GM10847 (cell line): ENCODE results near the gene PPP2R5A.

Experiments
- POLR2A ChIP-seq: IDR thresholded peaks from 2 replicates; pipeline ENCODE4 v1.6.1; 2011; ENCODE audit not compliant: insufficient read length; ENCODE audit errors: extremely low read depth

The PPP2R5A gene

DNA sequence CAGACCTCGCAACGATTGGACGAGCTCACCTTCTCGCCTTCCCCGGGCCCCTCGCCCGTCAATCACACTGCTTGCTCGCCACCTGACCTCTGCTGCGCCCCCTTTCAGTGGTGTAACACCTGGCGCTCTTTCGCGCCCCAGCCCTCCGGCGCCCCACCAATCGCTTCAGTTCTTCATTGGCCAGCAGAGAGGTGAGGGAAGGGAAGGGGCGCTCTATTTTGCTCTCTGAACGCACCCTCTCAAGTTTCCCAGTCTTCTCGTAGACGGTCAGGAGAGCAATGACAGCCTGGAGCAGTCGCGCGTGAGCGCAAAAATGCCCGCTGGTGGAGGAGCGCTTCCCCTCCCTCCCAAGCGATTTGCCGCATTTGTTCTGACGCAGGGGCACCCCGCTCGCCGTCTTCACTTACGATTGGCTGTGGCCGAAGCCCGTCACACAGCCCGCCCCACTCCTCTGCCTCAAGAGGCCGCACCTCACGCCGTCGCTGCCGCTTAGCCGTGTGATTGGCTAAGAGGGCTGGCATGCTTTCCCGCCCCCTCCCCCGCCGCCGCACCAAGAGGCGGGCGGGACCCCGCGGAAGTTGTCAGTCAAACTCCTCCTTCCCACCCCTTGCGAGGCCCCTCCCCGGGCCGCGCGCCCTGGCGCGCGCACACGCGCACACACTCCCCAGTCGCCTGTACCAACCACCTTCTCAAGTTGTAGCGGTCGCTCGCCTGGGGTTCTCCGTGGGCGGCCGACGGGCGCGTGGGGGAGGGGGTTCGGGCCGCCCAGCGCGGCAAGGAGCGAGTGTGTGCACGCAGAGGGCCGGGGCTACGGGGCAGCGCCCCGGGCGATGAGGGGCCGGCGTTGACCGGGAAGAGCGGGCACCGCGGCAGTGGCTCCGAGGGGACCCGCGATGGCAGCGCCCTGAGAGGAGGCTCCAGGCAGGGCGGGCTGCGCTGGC, at the start of gene PPP2R5A:
Gene PPP2R5A (plus strand): TSS at position 667 of the 941 bp plus-strand sequence. CDS start 701 bp downstream, outside the sequence.
- peak; percentile 83 for TF ChIP-seq POLR2A

DNA sequence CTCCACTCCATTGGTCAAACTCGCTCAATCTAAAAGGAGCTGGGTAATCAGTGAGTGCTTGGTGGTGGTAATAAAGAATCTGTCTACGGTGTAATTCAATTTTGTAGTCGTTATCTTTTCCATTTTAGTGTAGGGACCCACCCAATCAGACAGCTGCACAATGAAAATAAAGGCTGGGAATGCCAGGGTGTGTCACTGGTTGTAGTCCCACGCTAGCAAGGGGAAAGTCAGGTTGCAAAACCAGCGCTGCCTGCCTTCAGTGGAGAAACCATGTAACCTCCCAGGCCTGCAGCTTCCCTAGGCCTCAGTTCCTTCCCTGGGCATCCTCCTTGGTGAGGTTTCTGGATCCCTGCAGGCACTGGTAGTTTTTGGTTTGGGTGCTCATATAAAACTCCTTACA, 49.4 kb upstream of the PPP2R5A start:
- TF ChIP-seq POLR2A = no peak

- no peak for TF ChIP-seq POLR2A
These were observed 48.5 kb upstream of the PPP2R5A start for GRCh38 chr1:212236664-212237220.

DNA sequence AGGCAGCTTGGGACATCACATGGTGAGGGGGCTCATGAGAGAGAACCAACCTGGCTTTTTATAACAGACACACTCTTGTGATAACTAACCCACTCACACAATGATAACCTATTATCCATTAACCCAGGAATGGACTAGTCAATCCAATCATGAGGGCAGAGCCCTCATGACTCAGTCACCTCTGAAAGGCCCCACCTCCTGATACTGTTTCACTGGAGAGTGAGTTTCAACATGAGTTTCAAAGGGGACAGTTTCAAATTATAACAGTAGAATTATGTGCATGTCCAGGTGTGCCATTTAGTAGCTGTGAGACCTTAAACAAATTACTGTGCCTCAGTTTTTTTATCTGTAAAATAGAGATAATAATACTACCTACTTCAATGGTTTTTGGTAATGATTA, 47.6 kb upstream of the PPP2R5A start:
- no peak for TF ChIP-seq POLR2A

- TF ChIP-seq POLR2A = no peak
These were observed 46.7 kb upstream of the PPP2R5A start for GRCh38 chr1:212238552-212238951.

- no peak for TF ChIP-seq POLR2A
These were observed 43.7 kb upstream of the PPP2R5A start for GRCh38 chr1:212241501-212241900.

DNA sequence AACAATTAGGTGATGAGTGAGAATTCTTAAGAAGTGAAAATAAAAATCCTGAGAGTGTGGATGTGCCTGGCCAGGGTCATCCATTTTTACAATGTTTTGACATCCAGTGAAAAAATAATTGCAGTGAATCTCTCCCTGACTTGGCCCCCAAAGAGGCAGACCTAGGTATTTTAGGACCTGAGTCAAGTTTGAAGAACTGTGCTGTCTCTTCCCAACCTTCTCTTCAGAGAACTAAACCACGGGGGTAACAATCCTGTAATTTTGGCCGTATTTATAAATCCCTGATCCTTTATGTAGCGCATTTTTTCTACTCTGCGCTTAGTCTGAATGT, 43.3 kb upstream of the PPP2R5A start:
- TF ChIP-seq POLR2A = no peak

GRCh38 chr1:212242288-212242984, 42.8 kb upstream of the PPP2R5A start:
- TF ChIP-seq POLR2A = no peak

GRCh38 chr1:212242985-212243308, 42.3 kb upstream of the PPP2R5A start:
- no peak for TF ChIP-seq POLR2A

GRCh38 chr1:212244441-212244840, 40.8 kb upstream of the PPP2R5A start:
- no peak for TF ChIP-seq POLR2A

- TF ChIP-seq POLR2A = no peak
These were observed 38.0 kb upstream of the PPP2R5A start for GRCh38 chr1:212247179-212247721.

GRCh38 chr1:212247988-212248387, 37.2 kb upstream of the PPP2R5A start:
- no peak for TF ChIP-seq POLR2A

DNA sequence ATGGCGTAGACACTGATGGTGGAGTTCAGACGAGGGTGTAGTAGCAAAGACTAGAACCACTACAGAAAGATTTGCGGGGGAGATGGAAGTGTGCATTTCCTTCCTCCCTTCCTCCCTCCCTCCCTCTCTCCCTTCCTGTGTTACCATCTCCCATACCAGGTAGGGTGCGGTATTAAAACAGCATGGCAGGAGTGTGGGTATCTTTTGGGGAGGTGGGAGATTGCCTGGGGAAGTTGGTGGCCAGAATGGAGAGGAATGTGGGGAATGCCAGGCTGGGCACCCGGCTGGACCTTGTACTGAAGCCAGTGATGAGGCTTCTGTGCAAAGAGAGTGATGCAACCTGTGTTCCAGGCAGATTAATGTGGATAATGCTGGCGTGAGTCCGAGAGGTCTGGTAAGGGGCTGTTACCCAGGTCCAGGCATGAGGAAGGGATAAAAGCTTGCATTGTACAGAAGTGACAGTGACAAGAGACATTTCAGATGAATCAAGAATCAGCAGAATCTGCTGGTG, 30.3 kb upstream of the PPP2R5A start:
- TF ChIP-seq POLR2A = no peak

DNA sequence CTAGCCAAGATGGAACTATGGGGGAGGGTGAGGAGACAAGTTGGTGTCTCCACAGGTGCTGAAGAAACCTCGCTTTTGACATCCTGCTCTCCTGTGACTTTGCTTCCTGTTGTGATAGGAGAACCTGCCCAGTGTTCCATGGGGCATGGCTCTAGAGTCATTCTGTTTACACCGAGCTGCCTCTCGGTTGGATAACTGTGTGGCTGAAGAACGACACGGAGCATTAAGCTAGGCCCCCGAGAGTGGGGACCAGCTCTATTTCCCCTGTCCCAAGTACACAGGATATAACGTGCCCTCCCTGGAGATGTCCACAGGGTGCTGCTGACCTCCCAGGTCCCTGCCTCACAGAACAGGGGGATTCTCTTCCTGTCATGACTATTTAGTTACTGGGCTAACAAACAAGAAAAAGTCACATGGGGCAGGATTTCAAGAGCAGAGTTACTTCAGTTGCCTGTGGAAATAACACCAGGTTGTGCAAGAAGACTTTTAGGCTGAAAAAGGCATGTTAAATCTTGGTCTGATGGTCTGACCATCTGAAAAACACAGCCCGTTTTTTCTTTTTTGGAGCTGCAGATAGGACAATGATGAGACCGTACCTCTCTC, 29.4 kb upstream of the PPP2R5A start:
- TF ChIP-seq POLR2A = no peak

- no peak for TF ChIP-seq POLR2A
These were observed 28.8 kb upstream of the PPP2R5A start for GRCh38 chr1:212256369-212256768.
